RWPE1 (cell line): ENCODE results near the gene IL20RA.
A peak's percentile ranks its signal among the peaks of the same experiment; 100 is the strongest.

Source experiments
- CTCF ChIA-PET: fragments of 350-600 bp; sonication (Branson Sonifier 250); formaldehyde crosslinking; extraction: SDS; loops from one replicate; lab custom pipeline; 2021; lab: Yijun Ruan, JAX
- POLR2A ChIA-PET: fragments of 400-600 bp; formaldehyde crosslinking; extraction: SDS; loops from one replicate; lab custom pipeline; 2020; ENCODE audit warnings: antibody characterized with exemption; ENCODE audit not compliant: low non-redundant PET; lab: Yijun Ruan, JAX
- DNase-seq: peaks from one replicate; pipeline ENCODE4 v3.0.0; 2012; ENCODE audit warnings: low spot score
- H3K27ac ChIP-seq: fragments of 450-650 bp; 2 replicates; pipeline ENCODE4 v1.5.1; 2017
- CTCF ChIP-seq: fragments of 450-650 bp; conservative IDR thresholded peaks from 2 replicates; pipeline ENCODE4 v1.5.1; 2017; ENCODE audit warnings: low read depth, mild to moderate bottlenecking

Gene IL20RA

GRCh38 chr6:137046871-137047412 is 2.2 kb upstream of the IL20RA start:
- DNase-seq: no peak
- POLR2A ChIA-PET: no interaction called here
- H3K27ac ChIP-seq: no peak overlapping the region
- TF ChIP-seq CTCF: no peak
- CTCF ChIA-PET: interaction anchor here (2.2 kb wide), 1 partner anchor 47 kb away, joined by 5 read pairs; no protein-coding TSS in a partner anchor

GRCh38 chr6:137045222-137045789 is 541 bp upstream of the IL20RA start:
- TF ChIP-seq CTCF: no peak
- H3K27ac ChIP-seq: no peak overlapping the region
- no peak for DNase-seq
- CTCF ChIA-PET: interaction anchor here (0.7 to 2.2 kb wide), 3 partner anchors 49 to 157 kb away, joined by 3 to 5 read pairs (median 4); partner anchors contain the start of gene SLC35D3
- POLR2A ChIA-PET: no interaction called here

GRCh38 chr6:137043710-137044365 is 927 bp downstream of the IL20RA start:
- no peak for TF ChIP-seq CTCF
- CTCF ChIA-PET: interaction anchor here (0.6 to 1.9 kb wide), 4 partner anchors 9 to 235 kb away, joined by 3 to 9 read pairs (median 6); no protein-coding TSS in a partner anchor
- POLR2A ChIA-PET: interaction anchor here (0.6 to 0.7 kb wide), 3 partner anchors 15 to 163 kb away, joined by 3 to 9 read pairs (median 3); no protein-coding TSS in a partner anchor
- no peak overlapping the region for H3K27ac ChIP-seq
- DNase-seq: peak; percentile 38

GRCh38 chr6:137040393-137040792 is 4.4 kb downstream of the IL20RA start:
- TF ChIP-seq CTCF: no peak
- H3K27ac ChIP-seq: no peak overlapping the region
- CTCF ChIA-PET: interaction anchor here (0.7 kb wide), 1 partner anchor 164 kb away, joined by 3 read pairs; no protein-coding TSS in a partner anchor
- POLR2A ChIA-PET: no interaction called here
- no peak for DNase-seq

GRCh38 chr6:137039010-137039409 is 5.8 kb downstream of the IL20RA start:
- POLR2A ChIA-PET: no interaction called here
- no peak for DNase-seq
- no peak overlapping the region for H3K27ac ChIP-seq
- CTCF ChIA-PET: interaction anchor here (0.9 kb wide), 1 partner anchor 123 kb away, joined by 3 read pairs; no protein-coding TSS in a partner anchor
- TF ChIP-seq CTCF: no peak

GRCh38 chr6:137036566-137037300 is 8.0 kb downstream of the IL20RA start:
- no peak overlapping the region for H3K27ac ChIP-seq
- DNase-seq: no peak
- ChIA-PET CTCF (interaction anchor here (0.6 kb wide), 1 partner anchor 911 kb away, joined by 3 read pairs; no protein-coding TSS in a partner anchor), POLR2A (no interaction called here)
- no peak for TF ChIP-seq CTCF
